Breast epithelium (tissue), 4 donors: ENCODE results near the gene ST6GAL1. TPM values are rescaled to one million over a fixed set of nuclear protein-coding genes. Genes with fewer than 3 reads are reported as not detected.

Experiments used
- DNase-seq, 2 donors: peaks; one replicate each; pipeline ENCODE4 v3.0.0-alpha.2; 2019; ENCODE audit warnings: low spot score in 2 of 2
- H3K27ac ChIP-seq, 2 donors: fragments of 200-600 bp; sonication (generic) in 1 of 2; one replicate each; pipeline ENCODE4 v1.5.1; 2016 to 2019; ENCODE audit warnings: mild to moderate bottlenecking in 1 of 2
- H3K27me3 ChIP-seq, 2 donors: fragments of 200-600 bp; sonication (generic) in 1 of 2; one replicate each; pipeline versions ENCODE4 v1.5.1 to v1.6.0; 2017 to 2019; ENCODE audit warnings: control low read depth in 1 of 2, mild to moderate bottlenecking in 1 of 2
- H3K36me3 ChIP-seq: fragments of 200-600 bp; one replicate; pipeline ENCODE4 v1.5.1; 2019
- H3K4me1 ChIP-seq, 2 donors: fragments of 200-600 bp; sonication (generic); one replicate each; pipeline ENCODE4 v1.5.1; 2016 to 2019; ENCODE audit warnings: control low read depth in 1 of 2
- H3K4me3 ChIP-seq, 3 donors: fragments of 200-600 bp; sonication (generic); 1 replicate in 2 of 3; 2 replicates in 1 of 3; pipeline ENCODE4 v1.5.1; 2016 to 2019; ENCODE audit warnings: mild to moderate bottlenecking in 3 of 3, moderate library complexity in 2 of 3
- H3K9me3 ChIP-seq, 2 donors: fragments of 200-600 bp; sonication (generic) in 1 of 2; one replicate each; pipeline ENCODE4 v1.5.1; 2016 to 2019; ENCODE audit warnings: control low read depth in 1 of 2
- POLR2A ChIP-seq: fragments of 450-650 bp; IDR thresholded peaks from one replicate; pipeline ENCODE4 v1.6.1; 2016; ENCODE audit warnings: antibody characterized with exemption, mild to moderate bottlenecking, moderate library complexity
- POLR2AphosphoS5 ChIP-seq, 3 donors: sonication (generic); formaldehyde crosslinking; IDR thresholded peaks; one replicate each; pipeline ENCODE4 v1.6.1; 2017; ENCODE audit warnings: antibody characterized with exemption in 3 of 3
- intact Hi-C: fragments of 100-400 bp; cut with DNase I; formaldehyde crosslinking; loops from one replicate; pipeline ENCODE4 v1.15.1; 2023; ENCODE audit warnings: low total_unique reads
- total RNA-seq, 3 donors: library from RNA; depleted of rRNA; stranded (reverse); fragments of >200 nt; gene quantifications; one replicate each; pipeline ENCODE4 v1.1.0, GENCODE V29; 2016
- TF ChIP-seq, protein P1 (sequence below), 3 donors: fragments of 450-650 bp; IDR thresholded peaks; one replicate each; pipeline ENCODE4 v1.5.1; 2016 to 2017; ENCODE audit warnings: antibody characterized with exemption in 3 of 3, mild to moderate bottlenecking in 3 of 3, moderate library complexity in 3 of 3

Gene ST6GAL1
- total RNA-seq, 3 donors from 2014 or later: 28.5 to 79.6 (median 42.3) TPM

DNA sequence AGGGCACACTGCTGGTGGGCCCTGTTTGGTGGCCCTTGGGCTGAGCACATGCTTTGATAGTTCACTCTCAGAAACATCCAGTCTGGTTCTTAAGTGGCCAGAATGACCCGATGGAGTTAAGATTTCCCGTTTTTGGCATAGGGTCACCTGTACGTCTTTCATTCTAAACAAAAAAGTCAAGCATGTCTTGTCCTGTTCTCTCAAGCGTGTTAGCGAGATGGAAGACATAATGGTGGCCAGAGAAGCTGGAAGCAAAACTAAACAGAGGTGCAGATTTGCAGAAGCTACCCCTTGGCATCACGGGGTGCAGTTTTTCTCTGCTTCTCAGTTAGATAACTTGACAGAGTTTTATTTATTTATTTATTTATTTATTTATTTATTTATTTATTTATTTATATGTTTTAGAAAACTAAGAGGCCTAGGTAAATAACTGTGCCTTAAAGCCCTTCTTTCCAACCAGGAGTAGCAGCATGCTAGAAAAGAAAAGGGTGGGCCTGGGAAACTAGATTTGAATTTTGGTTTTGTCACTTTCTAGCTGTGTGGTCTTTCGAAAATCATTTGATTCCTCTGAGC is 63.0 kb downstream of the ST6GAL1 start:
- H3K36me3 ChIP-seq: no peaks in the 10 kb centered on the region
- intact Hi-C loops: no loop called here
- no peaks in the 10 kb centered on the region for H3K4me1 ChIP-seq
- no peak overlapping the region for H3K27ac ChIP-seq
- TF ChIP-seq POLR2A (no peak), POLR2AphosphoS5 (IDR thresholded peaks at IDR 0.05) (no peak)
- TF ChIP-seq, protein P1, sequence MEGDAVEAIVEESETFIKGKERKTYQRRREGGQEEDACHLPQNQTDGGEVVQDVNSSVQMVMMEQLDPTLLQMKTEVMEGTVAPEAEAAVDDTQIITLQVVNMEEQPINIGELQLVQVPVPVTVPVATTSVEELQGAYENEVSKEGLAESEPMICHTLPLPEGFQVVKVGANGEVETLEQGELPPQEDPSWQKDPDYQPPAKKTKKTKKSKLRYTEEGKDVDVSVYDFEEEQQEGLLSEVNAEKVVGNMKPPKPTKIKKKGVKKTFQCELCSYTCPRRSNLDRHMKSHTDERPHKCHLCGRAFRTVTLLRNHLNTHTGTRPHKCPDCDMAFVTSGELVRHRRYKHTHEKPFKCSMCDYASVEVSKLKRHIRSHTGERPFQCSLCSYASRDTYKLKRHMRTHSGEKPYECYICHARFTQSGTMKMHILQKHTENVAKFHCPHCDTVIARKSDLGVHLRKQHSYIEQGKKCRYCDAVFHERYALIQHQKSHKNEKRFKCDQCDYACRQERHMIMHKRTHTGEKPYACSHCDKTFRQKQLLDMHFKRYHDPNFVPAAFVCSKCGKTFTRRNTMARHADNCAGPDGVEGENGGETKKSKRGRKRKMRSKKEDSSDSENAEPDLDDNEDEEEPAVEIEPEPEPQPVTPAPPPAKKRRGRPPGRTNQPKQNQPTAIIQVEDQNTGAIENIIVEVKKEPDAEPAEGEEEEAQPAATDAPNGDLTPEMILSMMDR (IDR thresholded peaks at IDR 0.05): no peak
- H3K4me3 ChIP-seq: no peak overlapping the region
- no peaks in the 10 kb centered on the region for H3K27me3 ChIP-seq
- no peaks in the 10 kb centered on the region for H3K9me3 ChIP-seq
- DNase-seq: no peak

DNA sequence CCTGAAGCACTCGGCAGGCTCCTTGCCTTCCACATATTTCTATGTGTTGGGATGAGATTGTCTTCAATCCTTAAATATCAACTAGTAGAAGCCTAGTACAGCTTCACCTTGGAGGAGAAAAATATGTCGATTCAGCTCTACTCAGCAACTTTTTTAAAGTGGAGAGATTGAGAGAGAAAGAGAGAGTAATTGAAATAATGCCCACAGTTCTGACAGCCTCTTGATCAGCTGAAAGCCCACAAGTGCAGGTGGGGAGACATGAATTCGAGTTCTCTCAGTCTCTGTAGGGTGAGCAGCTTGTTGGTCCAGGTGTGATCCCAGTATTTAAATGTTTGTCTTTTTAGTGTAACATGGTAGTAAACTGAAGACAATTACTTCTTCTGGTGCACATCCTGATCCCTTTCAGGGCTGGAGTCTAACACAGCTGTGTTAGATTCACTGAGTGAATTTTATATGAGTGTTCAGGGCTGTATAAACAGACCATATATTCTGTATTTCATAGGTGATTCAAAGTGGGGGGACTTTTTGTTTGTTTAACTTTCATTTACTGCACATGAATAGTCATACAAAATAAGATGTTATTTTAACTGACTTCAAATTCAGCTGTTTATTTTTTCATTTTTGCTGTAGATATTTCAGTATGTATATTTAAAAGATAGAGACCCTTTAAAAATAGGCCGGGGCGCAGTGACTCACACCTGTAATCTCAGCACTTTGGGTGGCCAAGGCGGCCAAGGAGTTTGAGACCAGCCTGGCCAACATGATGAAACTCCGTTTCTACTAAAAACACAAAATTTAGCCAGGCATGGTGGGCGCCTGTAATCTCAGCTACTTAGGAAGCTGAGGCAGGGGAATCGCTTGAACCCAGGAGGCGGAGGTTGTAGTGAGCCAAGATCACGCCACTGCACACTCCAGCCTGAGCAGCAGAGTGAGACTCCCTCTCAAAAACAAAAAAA is 64.0 kb downstream of the ST6GAL1 start:
- Histone ChIP-seq H3K4me1 (no peaks in the 10 kb centered on the region), H3K9me3 (no peaks in the 10 kb centered on the region), H3K27ac (no peak overlapping the region), H3K36me3 (no peaks in the 10 kb centered on the region), H3K4me3 (no peak overlapping the region), H3K27me3 (no peaks in the 10 kb centered on the region)
- no peak for DNase-seq
- intact Hi-C loops: no loop called here
- TF ChIP-seq POLR2A: no peak
- TF ChIP-seq, protein P1 (IDR thresholded peaks at IDR 0.05): no peak
- TF ChIP-seq POLR2AphosphoS5 (IDR thresholded peaks at IDR 0.05): no peak

DNA sequence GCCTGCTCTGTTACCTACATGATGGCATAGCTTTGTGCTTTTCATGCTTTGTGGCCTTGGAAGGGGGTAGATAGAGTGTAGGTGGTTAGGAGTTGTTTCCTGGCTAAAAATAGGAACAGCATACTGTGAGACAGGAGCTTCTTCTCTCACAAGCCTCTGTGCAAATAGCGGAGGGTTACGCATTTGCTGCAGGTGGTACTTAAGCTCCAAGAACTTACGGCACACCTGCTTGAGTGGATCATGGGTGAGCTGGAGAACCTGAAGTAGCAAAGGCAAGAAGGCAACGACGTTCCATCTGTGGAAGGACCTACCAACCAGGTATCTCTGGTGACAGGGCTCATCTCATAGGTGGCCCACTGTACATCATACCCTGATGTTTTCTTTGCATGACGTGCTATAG is 66.0 kb downstream of the ST6GAL1 start:
- Histone ChIP-seq H3K4me3 (no peak overlapping the region), H3K27ac (no peak overlapping the region)

DNA sequence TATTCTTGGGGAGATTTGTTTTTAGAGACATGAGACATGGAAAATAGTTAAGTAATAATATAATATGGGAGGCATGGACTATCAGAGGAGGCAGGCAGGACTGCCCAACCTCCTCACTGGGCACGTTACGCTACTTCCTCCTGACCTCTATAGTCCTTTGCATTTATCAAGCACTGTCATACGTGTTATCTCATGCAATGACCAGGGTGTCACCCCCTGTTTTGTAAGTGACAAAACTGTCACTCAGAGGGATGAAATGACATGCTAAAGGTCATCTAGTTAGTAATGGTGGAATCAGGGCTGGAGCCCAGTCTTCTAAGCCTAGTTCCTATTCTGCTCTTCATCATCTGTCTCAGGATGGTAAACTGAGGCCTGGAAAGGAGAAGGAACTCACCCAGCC is 66.7 kb downstream of the ST6GAL1 start:
- no peak for DNase-seq

More for the DNA sequence above, 66.0 kb downstream of the ST6GAL1 start:
- no peaks in the 10 kb centered on the region for H3K36me3 ChIP-seq
- TF ChIP-seq POLR2A (no peak), POLR2AphosphoS5 (IDR thresholded peaks at IDR 0.05) (no peak)
- TF ChIP-seq, protein P1 (IDR thresholded peaks at IDR 0.05): no peak
- no peaks in the 10 kb centered on the region for H3K9me3 ChIP-seq
- no peaks in the 10 kb centered on the region for H3K4me1 ChIP-seq
- intact Hi-C loops: no loop called here
- DNase-seq: no peak
- no peaks in the 10 kb centered on the region for H3K27me3 ChIP-seq

More for the DNA sequence above, 66.7 kb downstream of the ST6GAL1 start:
- intact Hi-C loops: no loop called here
- Histone ChIP-seq H3K9me3 (no peaks in the 10 kb centered on the region), H3K36me3 (no peaks in the 10 kb centered on the region), H3K4me3 (no peak overlapping the region), H3K27me3 (no peaks in the 10 kb centered on the region), H3K4me1 (no peaks in the 10 kb centered on the region), H3K27ac (no peak overlapping the region)
- TF ChIP-seq POLR2AphosphoS5 (IDR thresholded peaks at IDR 0.05) (no peak), POLR2A (no peak)
- TF ChIP-seq, protein P1 (IDR thresholded peaks at IDR 0.05): no peak
